Astrocyte of the cerebellum (primary cell): ENCODE data around the gene GCSAM.

ENCODE experiments used
- DNase-seq: peaks from one replicate; pipeline ENCODE4 v3.0.0-alpha.2; 2011; ENCODE audit warnings: low read depth
- H3K4me3 ChIP-seq: 2 replicates; pipeline ENCODE4 v1.5.1; 2011; ENCODE audit warnings: mild to moderate bottlenecking, low read depth, low read length, moderate library complexity
- CTCF ChIP-seq: IDR thresholded peaks from 2 replicates; pipeline ENCODE4 v1.5.1; 2012; ENCODE audit warnings: low read length, low read depth, moderate library complexity, mild to moderate bottlenecking; ENCODE audit errors: missing control alignments
- in situ Hi-C: cut with HindIII; loops from 2 replicates; pipeline ENCODE4 v1.10.0; 2017; ENCODE audit warnings: low sequenced_read_pairs

GCSAM gene

DNA sequence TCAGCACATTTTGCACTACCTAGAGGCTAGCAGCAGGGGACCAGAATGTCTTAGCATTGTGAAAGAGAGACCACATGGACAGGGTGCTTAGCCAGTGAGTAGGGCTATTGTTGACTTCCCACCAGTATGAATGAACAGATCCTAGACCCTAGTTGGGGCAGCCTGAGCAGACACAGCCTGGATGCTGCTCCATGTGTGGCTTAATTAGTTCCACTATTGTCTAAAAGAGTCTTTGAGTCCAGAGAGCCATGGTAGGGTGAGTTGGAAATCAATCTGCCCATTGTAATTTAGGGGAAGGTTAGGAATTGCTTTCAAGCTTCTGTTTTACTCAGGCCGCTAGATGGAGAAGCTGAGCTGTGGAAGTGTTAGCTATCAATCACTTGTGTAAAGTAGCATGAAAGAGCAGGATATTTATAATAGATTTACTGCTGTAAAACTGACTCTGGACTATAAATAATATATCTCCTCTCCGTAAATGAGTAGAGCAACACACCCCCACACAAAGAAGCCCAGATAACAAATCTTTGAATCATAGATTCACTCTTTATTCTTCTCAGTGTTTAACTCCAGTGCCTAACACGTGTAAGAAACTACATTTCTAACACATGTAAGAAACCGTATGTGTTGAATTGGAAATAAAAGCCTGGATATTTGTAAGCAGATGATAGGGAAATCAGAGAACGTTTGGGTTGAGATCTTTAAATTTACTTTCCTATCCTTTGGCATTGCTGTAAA, 4.1 kb upstream of the GCSAM start:
- peak; percentile 8 for DNase-seq
- in situ Hi-C loops: no loop called here
- no peak overlapping the region for H3K4me3 ChIP-seq
- TF ChIP-seq CTCF: peak; percentile 65

DNA sequence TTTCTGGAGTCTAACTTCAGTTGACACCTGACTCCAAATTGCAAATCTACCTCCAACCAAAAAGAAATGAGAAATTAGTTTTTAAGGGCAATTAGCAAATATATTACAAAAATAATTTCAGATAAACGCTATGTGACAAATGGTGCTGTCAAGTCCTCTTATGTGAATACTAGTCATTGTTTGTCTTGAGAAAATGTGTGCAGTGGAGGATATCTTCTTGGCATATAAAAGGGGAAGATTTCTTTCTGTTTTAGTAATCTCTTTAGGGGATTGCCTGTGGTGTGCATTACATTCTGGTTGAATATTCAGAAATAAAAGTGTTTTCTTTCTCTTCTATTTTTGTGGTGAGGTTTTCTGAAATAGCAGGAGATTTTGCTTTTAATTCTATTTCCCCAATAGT, 3.0 kb upstream of the GCSAM start:
- no peak for TF ChIP-seq CTCF
- H3K4me3 ChIP-seq: no peak overlapping the region
- in situ Hi-C loops: no loop called here
- DNase-seq: no peak

DNA sequence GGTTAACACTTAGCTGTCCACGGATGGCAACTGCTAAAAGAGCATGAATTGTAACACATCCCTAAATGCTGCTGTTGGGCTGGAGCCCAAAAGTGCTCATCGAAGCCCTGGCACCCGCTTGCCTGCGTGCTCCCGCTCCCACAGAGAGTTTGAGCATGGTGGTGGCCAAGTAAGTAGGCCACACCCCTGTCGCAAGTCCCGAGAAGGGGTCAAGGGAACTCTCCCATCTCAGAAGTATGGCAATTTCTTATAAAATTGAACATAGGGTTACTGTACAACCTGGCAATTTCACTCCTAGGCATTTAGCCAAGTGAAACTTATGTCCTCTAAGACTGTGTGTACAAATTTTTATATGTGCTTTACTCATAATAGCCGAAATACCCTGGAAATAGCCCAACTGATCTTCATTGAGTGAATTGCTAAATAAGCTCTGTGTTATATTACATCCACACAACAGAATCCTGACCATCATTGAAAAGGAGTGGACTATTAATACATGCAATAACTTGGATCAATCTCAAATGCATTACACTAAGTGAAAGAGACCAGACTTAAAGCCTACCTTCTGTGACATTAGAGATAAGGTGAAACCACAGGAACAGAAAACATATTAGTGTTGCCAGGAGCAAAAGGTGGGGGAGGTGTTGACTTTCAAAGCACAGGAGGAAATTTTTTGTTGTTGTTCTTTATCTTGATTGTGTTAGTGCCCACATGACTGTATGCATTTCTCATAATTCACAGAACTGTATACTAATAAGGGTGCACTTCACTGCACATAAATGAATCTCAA, 1.5 kb upstream of the GCSAM start:
- in situ Hi-C loops: no loop called here
- no peak for TF ChIP-seq CTCF
- DNase-seq: no peak
- no peak overlapping the region for H3K4me3 ChIP-seq

- no peak overlapping the region for H3K4me3 ChIP-seq
- in situ Hi-C loops: no loop called here
- DNase-seq: no peak
- no peak for TF ChIP-seq CTCF
These were observed 732 bp upstream of the GCSAM start for GRCh38 chr3:112133626-112134334.

- DNase-seq: no peak
- H3K4me3 ChIP-seq: no peak overlapping the region
- in situ Hi-C loops: no loop called here
- no peak for TF ChIP-seq CTCF
These were observed 494 bp downstream of the GCSAM start for GRCh38 chr3:112132554-112132953.

GRCh38 chr3:112132088-112132487, 960 bp downstream of the GCSAM start:
- H3K4me3 ChIP-seq: no peak overlapping the region
- no peak for TF ChIP-seq CTCF
- DNase-seq: no peak
- in situ Hi-C loops: no loop called here
